IPS-18a (cell line): Measurements from ENCODE around the gene PDLIM4.

Source experiments
- H3K27ac ChIP-seq: one replicate; pipeline ENCODE4 v1.5.1; 2013; ENCODE audit warnings: low read length
- H3K27me3 ChIP-seq: one replicate; pipeline ENCODE4 v1.6.1; 2013; ENCODE audit warnings: mild to moderate bottlenecking, low read length; ENCODE audit not compliant: control insufficient read depth, insufficient read depth
- H3K36me3 ChIP-seq: one replicate; pipeline ENCODE4 v1.6.1; 2013; ENCODE audit warnings: low read depth, low read length; ENCODE audit not compliant: control insufficient read depth
- H3K4me1 ChIP-seq: one replicate; pipeline ENCODE4 v1.6.1; 2013; ENCODE audit warnings: low read depth, low read length; ENCODE audit not compliant: control insufficient read depth
- H3K4me3 ChIP-seq: one replicate; pipeline ENCODE4 v1.5.1; 2013; ENCODE audit warnings: low read length
- H3K9ac ChIP-seq: one replicate; pipeline ENCODE4 v1.6.1; 2013; ENCODE audit warnings: mild to moderate bottlenecking, low read length, moderate library complexity
- H3K9me3 ChIP-seq: one replicate; pipeline ENCODE4 v1.6.1; 2013; ENCODE audit warnings: low read depth, low read length; ENCODE audit not compliant: control insufficient read depth

The PDLIM4 gene

GRCh38 chr5:132310141-132310834, 52.8 kb downstream of the PDLIM4 start:
- no peak overlapping the region for H3K9ac ChIP-seq
- no peaks in the 10 kb centered on the region for H3K9me3 ChIP-seq
- H3K4me3 ChIP-seq = no peak overlapping the region
- H3K27ac ChIP-seq = no peak overlapping the region
- no peaks in the 10 kb centered on the region for H3K36me3 ChIP-seq
- no peaks in the 10 kb centered on the region for H3K27me3 ChIP-seq
- H3K4me1 ChIP-seq = no peaks in the 10 kb centered on the region

- Histone ChIP-seq H3K9me3 (no peaks in the 10 kb centered on the region), H3K36me3 (no peaks in the 10 kb centered on the region), H3K4me1 (no peaks in the 10 kb centered on the region), H3K9ac (no peak overlapping the region), H3K27me3 (no peaks in the 10 kb centered on the region), H3K4me3 (no peak overlapping the region), H3K27ac (no peak overlapping the region)
These were observed 55.9 kb downstream of the PDLIM4 start for GRCh38 chr5:132313366-132313765.

GRCh38 chr5:132313961-132314432, 56.5 kb downstream of the PDLIM4 start:
- Histone ChIP-seq H3K36me3 (no peaks in the 10 kb centered on the region), H3K4me1 (no peaks in the 10 kb centered on the region)

GRCh38 chr5:132315529-132316067, 58.1 kb downstream of the PDLIM4 start:
- Histone ChIP-seq H3K27ac (no peak overlapping the region), H3K9ac (no peak overlapping the region), H3K27me3 (no peaks in the 10 kb centered on the region), H3K4me3 (no peak overlapping the region), H3K9me3 (no peaks in the 10 kb centered on the region), H3K4me1 (no peaks in the 10 kb centered on the region), H3K36me3 (no peaks in the 10 kb centered on the region)

More at GRCh38 chr5:132313961-132314432, 56.5 kb downstream of the PDLIM4 start:
- Histone ChIP-seq H3K9me3 (no peaks in the 10 kb centered on the region), H3K4me3 (no peak overlapping the region), H3K27me3 (no peaks in the 10 kb centered on the region), H3K27ac (no peak overlapping the region), H3K9ac (no peak overlapping the region)

DNA sequence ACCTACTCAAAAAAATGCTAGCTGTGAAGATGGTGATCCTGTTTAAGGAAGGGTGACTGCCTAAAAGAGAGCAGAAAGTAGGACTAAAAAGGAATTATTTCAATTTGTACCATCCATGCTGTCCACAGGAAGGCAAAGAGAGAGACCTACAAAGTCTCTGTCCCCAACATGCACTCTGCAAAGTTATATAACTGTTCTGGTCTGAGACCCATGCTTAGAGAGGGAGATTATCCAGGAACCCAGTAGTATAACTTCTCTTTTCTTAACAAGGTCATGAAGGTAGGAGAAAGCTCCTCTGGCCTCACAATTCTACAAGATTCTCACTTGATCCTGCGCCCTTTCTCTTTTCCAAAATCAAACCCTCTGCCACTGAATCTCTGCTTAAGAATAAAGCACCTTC, 62.5 kb downstream of the PDLIM4 start:
- no peaks in the 10 kb centered on the region for H3K9me3 ChIP-seq
- peaks cover 15% of the 10 kb centered on the region for H3K4me1 ChIP-seq
- no peak overlapping the region for H3K27ac ChIP-seq
- no peak overlapping the region for H3K9ac ChIP-seq
- H3K4me3 ChIP-seq = no peak overlapping the region
- no peaks in the 10 kb centered on the region for H3K27me3 ChIP-seq
- no peaks in the 10 kb centered on the region for H3K36me3 ChIP-seq

GRCh38 chr5:132321109-132321721, 63.7 kb downstream of the PDLIM4 start:
- Histone ChIP-seq H3K4me1 (peaks cover 15% of the 10 kb centered on the region), H3K9me3 (no peaks in the 10 kb centered on the region), H3K36me3 (no peaks in the 10 kb centered on the region), H3K4me3 (no peak overlapping the region), H3K27ac (no peak overlapping the region), H3K9ac (no peak overlapping the region), H3K27me3 (no peaks in the 10 kb centered on the region)

- H3K4me1 ChIP-seq = peaks cover 15% of the 10 kb centered on the region
- H3K27me3 ChIP-seq = no peaks in the 10 kb centered on the region
- no peak overlapping the region for H3K4me3 ChIP-seq
- no peaks in the 10 kb centered on the region for H3K36me3 ChIP-seq
- H3K9ac ChIP-seq = peak overlapping the region; percentile 4
- H3K27ac ChIP-seq = no peak overlapping the region
- H3K9me3 ChIP-seq = no peaks in the 10 kb centered on the region
These were observed 64.8 kb downstream of the PDLIM4 start for GRCh38 chr5:132322266-132322665.
